ENCODE data around the gene TSPO.

DNA sequence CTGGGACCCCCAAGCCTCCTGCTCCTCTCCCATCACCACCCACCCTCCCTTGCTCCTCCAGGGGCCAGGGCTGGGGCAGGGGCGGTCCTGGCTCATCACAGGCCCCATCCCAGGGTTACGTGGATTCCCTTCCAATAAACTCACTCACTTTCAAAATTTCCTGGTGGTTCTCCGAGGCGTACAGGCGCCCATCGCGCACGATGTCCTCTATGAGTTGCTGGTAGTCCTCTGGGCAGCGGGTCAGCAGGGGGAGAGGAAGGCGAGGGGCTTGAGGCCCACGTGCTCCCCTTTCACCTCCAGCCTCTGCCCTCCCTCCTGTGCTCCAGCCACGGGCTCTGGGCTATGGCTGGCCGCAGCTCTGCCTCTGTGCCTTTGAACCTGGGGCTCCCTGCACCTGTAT, 56.0 kb downstream of the TSPO start:
- TF ChIP-seq REST (IDR thresholded peaks at IDR 0.05; ENCODE audit: low read depth) (no peak), NFIC (IDR thresholded peaks at IDR 0.05) (no peak), RAD21 (IDR thresholded peaks at IDR 0.05; ENCODE audit: low read depth) (no peak), TCF12 (IDR thresholded peaks at IDR 0.05; ENCODE audit: low read depth) (no peak), EP300 (IDR thresholded peaks at IDR 0.05; ENCODE audit: borderline replicate concordance) (no peak)
